GM21825 (cell line): Measurements from ENCODE around the gene PRR36.
"Not testable (repeated sequence)": the region's sequence is repeated elsewhere in the genome, so short reads cannot be mapped to it uniquely, and the experiment has no call there.

Experiments used
- ATAC-seq: cut with Tn5 transposase; IDR thresholded peaks from one replicate; pipeline ENCODE4 v1.9.1; 2021; ENCODE audit warnings: mild to moderate bottlenecking, moderate library complexity; ENCODE audit not compliant: unreplicated experiment

The PRR36 gene

GRCh38 chr19:7899751-7900378, 25.7 kb upstream of the PRR36 start:
- ATAC-seq, result no peak

- no peak for ATAC-seq
Observed at GRCh38 chr19:7898967-7899366, 24.8 kb upstream of the PRR36 start.

DNA sequence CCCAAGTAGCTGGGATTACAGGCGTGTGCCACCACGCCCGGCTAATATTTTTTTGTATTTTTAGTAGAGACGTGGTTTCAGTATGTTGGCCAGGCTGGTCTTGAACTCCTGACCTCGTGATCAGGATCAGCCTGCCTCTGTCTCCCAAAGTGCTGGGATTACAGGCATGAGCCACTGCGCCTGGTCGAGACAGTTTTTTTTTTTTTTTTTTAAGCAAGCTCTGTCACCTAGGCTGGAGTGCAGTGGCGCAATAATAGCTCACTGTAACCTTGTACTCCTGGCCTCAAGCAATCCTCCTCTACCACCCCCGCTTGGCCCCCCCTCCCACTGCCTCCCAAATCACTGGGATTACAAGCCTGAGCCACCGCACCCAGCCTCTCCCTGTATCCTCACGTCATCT, 23.1 kb upstream of the PRR36 start:
- ATAC-seq, result no peak

DNA sequence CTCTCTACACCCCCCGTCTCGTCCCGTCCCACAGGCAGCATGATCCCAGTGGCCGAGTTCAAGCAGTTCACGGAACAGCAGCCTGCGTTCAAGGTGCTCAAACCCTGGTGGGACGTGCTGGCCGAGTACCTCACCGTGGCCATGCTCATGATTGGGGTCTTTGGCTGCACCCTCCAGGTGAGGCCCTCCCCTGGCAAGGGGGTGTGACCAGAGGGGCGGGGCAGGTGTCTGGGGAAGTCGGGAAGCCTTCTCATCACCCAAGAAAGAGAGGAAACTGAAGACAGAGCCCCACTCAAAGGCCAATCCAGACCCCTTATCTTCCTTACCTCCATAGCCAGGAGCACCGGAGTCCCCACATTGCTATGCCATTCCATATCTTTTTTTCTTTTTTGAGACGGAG, 21.4 kb upstream of the PRR36 start:
- no peak for ATAC-seq

DNA sequence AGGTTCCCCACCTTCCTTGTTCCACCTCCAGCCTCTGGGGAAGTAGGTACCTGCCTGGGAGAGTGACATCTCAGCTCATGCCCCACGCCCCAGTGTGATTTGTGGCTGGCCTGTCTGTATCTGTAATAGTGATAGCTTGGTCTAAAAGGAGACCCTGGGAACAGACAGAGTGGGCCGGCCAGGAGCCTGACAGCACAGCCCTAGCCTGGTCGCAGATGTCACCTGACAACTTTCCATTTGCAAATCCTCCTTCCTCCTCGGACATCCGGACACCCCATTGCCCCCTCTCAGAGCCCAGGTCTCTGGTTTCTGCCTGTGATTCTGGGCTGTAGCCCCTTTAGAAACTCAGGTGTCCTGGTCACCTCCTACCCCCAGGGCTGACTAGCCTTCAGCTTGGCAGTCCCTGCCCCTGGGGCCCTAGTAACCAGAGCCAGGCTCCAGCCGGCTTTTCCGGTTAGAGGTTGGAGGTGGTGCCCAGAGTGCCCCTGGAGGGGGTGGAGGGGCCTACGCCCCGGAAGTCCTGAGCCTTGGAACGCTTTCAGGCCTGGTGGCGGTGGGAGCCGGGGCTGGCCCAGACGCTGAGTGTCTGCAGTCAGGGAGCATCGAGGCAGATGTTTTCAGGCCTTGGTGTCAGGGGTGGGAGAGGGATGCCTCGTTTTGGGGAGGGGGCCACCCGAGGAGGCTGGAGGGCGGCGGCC, 20.6 kb upstream of the PRR36 start:
- no peak for ATAC-seq

DNA sequence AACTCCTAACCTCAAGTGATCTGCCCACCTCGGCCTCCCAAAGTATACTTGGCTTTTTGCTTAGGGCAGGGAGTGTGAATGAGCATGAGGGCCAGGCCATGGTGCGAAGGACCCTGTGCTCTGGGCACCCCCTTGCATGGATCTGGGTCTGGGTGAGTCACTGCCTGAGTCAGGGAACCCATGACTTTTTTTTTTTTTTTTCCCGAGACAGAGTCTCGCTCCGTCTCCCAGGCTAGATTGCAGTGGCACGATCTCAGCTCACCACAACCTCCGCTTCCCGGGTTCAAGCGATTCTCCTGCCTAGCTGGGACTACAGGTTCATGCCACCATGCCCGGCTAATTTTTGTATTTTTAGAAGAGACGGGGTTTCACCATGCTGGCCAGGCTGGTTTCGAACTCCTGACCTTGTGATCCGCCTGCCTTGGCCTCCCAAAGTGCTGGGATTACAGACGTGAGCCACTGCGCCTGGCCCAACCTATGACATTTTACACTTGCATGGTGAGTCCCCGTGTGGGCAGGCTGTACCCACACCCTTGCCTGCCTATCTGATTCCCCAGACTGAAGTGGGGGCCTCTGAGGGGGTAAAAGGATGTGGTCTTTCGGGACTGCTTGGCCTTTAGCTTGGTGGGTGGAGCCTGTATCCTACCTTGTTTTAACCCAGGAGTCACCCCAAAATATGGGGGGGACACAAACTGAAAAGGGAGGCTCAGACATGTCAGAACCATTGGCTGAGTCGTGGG, 19.3 kb upstream of the PRR36 start:
- not testable (repeated sequence) for ATAC-seq

DNA sequence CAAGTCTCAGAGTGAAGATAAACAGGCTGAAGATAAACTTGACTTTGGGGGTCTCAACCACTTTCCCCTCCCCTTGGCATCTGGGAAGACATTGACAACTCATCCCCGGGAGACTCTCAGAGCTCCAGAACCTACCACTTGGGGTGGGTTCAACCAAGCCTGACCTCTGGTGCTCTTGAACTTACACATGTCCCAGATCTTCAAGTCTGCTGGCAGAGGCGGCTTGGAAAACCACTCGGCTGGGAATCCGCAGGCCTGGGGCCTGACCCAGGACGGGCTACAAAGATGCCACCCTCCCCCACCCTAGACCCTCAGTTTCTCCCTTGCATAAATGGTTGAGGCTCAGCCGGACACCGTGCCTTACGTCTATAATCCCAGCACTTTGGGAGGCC, 14.6 kb upstream of the PRR36 start:
- no peak for ATAC-seq

DNA sequence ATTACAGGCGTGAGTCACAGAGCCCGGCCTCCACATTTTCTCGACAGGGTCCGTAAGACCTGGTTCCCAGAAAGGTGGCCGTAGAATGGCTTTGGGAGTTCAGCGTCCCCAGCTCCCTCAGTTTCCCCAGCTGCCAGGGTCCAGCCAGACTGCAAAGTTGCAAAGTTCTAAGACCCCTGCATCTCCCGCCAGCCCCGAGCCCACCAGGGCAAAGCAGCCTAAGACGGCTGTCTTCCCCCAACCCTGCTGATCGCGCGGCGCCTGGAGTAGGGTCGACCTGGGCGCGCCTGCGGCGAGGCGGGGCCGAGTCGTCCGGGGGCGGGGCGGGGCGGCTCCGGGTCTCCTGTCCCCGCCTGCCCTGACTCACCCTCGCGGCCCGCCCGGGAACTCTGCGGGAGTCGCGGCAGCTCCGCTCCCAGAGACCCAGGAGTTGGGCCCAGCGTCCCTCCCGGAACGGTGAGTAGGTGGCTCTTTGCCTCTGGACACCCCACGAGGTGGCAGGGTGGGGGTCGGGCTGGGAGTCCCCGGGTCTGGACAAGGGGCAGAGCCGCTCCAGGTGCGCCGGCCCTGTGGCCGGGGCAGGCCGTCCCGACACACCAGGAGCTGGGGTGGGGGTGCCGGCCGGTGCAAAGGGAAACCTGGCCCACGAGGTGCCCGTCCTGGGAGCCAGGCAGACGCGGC, 14.1 kb upstream of the PRR36 start, which contains the start of gene LRRC8E:
TSS of gene LRRC8E (plus strand) at position 366 of the 681 bp plus-strand sequence. CDS start 7,094 bp downstream, outside the sequence.
- ATAC-seq, result no peak

DNA sequence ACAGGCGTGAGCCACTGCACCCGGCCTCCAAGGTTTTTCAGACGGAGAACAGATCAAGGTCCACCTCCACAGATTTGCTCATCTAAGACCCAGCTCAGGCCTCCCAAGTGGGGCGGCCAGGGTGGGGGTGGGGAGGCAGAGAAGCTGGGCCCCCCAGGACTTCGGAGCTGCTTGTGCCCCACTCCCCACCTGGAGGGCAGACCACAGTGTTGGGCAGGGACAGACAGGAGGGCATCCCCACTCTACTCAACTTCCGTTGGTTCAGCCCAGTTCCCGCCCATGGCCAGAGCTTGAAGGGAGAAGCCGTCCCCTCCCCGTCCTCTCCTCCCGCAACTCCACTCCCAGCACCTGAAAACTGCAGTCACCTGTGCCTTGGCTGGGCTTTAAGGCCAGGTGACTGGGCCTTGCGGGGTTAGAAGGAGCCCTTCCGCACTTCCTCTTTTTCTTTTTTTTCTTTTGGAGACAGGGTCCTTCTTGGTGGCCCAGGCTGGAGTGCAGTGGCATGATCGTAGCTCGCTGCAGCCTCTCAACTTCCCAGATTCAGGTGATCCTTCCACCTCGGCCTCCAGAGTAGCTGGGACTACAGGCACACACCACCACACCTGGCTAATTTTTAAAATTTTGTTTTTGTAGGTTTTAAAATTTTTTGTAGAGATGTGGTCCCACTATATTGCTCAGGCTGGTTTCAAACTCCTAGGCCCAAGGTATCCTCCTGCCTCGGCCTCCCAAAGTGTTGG, 13.4 kb upstream of the PRR36 start:
- ATAC-seq, result no peak

GRCh38 chr19:7885818-7886217, 11.6 kb upstream of the PRR36 start:
- ATAC-seq, result no peak

- ATAC-seq, result no peak
Observed at GRCh38 chr19:7883796-7884570, 9.8 kb upstream of the PRR36 start.

- ATAC-seq, result no peak
Observed at GRCh38 chr19:7883105-7883504, 8.9 kb upstream of the PRR36 start.

DNA sequence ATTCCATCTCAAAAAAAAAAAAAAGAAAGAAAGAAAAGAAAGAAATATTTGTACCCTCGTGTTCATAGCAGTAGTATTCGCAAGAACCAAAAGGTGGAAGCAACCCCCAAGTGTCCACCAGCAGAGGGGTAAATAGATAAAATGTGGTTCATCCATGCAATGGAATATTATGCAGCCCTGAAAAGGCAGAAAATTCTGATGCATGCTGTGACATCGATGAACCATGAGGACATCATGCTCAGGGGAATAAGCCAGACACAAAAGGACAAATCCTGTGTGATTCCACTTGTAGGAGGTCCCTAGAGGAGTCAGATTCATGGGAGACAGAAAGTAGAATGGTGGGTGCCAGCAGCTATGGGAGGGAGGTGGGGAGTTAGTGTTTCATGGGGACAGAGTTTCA, 7.7 kb upstream of the PRR36 start:
- ATAC-seq, result no peak

GRCh38 chr19:7879836-7880235, 5.6 kb upstream of the PRR36 start:
- ATAC-seq, result no peak

DNA sequence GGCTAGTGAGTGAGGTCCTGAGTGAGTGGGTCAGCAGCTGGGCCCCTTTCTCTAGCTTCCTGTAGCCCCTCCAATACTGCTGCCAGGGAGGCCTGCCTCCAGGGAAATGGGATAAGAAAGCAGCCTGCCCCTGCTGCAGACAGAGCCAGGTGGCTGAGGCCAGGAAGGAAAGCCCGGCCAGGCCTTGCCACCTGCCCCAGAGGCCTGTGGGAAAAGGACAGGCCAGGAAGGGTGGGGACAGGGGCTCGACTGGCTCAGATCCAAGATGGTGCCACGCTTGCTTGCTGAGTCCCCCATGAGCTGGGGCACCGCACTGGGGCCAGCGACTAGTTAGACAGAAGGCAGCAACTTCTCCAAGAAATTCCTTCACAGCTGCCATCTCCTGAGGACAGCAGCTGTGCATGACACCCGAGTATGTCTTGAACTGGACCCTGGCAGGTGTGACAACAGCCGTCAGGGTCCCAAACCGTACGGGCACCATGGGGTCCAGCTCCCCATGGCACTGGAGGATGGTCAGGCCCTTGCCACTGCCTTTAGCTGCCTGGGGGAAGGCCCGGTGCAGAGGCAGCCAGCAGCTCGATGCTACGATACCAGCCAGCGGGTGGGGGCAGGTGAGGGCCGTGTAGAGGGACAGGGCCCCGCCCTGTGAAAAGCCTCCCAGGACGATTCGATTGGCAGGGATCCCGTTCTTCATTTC, 5.1 kb upstream of the PRR36 start:
- no peak for ATAC-seq

DNA sequence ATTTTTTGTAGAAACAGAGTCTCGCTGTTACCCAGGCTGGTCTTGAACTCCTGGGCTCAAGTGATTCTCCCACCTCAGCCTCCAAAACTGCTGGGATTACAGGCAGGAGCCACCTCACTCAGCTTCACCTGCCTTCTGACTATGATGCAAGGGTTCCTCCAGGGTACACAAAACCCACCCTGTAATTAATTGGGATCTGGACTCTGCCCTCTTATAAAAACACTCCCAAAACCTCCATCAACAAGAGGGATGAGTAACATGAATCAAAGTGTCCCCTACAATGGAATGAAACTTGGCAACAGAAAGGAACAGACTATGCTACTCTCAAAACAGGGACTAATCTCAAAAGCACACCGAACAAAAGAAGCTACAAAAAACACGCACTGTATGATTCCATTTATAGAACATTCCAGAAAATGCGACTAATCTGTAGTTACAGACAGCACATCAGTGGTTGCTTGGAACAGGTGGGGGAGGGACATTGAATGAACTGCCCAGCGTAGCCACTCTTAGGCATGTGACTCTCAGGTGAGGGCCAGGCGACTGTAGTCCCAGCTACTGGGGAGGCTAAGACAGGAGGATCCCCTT, 3.2 kb upstream of the PRR36 start:
- no peak for ATAC-seq

- no peak for ATAC-seq
Observed at GRCh38 chr19:7874897-7875273, 695 bp upstream of the PRR36 start.

- no peak for ATAC-seq
Observed at GRCh38 chr19:7873304-7874075, 700 bp downstream of the PRR36 start.
